ENCODE data around the gene SLC9A3.

DNA sequence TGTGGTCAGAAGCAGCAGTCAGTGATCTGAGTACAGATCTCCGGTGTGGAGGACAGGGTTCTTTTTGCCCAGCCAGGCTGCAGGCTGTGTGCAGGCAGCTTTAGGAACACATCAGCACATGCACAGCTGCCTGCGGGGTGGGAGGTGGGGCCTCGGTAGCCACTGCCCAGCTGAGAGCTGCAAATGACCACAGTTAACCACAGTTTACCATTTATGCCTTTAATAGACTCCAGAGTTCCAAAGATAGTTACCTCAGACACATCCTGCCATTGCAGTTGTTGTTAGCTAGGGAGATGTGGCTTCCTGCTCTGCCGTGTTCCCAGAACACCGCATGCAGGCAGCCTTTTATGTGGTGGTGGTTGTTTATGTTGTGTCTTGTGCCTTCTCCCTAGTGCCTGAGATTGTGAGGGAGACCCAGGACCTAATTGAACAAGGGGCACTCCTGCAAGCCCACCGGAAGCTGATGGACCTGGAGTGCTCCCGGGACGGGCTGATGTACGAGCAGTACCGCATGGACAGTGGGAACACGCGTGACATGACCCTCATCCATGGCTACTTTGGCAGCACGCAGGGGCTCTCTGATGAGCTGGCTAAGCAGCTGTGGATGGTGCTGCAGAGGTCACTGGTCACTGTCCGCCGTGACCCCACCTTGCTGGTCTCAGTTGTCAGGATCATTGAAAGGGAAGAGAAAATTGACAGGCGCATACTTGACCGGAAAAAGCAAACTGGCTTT lies 71.1 kb downstream of the SLC9A3 start:
- TF ChIP-seq, protein P1, sequence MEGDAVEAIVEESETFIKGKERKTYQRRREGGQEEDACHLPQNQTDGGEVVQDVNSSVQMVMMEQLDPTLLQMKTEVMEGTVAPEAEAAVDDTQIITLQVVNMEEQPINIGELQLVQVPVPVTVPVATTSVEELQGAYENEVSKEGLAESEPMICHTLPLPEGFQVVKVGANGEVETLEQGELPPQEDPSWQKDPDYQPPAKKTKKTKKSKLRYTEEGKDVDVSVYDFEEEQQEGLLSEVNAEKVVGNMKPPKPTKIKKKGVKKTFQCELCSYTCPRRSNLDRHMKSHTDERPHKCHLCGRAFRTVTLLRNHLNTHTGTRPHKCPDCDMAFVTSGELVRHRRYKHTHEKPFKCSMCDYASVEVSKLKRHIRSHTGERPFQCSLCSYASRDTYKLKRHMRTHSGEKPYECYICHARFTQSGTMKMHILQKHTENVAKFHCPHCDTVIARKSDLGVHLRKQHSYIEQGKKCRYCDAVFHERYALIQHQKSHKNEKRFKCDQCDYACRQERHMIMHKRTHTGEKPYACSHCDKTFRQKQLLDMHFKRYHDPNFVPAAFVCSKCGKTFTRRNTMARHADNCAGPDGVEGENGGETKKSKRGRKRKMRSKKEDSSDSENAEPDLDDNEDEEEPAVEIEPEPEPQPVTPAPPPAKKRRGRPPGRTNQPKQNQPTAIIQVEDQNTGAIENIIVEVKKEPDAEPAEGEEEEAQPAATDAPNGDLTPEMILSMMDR (IDR thresholded peaks at IDR 0.05; ENCODE audit: low read depth, low read length): no peak
- TF ChIP-seq EZH2phosphoT487 (IDR thresholded peaks at IDR 0.05; ENCODE audit: low read depth): no peak
